ENCODE results near the gene SLF1. TPM values are rescaled to one million over a fixed set of nuclear protein-coding genes. Genes with fewer than 3 reads are reported as not detected.
A peak's percentile ranks its signal among the peaks of the same experiment; 100 is the strongest.

SLF1 gene
- total and polyA plus RNA-seq, 9 of the 15 experiments (the other 6 are each of a cell fraction or from before 2014, with no cell fraction given): 9.8 to 31.1 (median 16.3) TPM

DNA sequence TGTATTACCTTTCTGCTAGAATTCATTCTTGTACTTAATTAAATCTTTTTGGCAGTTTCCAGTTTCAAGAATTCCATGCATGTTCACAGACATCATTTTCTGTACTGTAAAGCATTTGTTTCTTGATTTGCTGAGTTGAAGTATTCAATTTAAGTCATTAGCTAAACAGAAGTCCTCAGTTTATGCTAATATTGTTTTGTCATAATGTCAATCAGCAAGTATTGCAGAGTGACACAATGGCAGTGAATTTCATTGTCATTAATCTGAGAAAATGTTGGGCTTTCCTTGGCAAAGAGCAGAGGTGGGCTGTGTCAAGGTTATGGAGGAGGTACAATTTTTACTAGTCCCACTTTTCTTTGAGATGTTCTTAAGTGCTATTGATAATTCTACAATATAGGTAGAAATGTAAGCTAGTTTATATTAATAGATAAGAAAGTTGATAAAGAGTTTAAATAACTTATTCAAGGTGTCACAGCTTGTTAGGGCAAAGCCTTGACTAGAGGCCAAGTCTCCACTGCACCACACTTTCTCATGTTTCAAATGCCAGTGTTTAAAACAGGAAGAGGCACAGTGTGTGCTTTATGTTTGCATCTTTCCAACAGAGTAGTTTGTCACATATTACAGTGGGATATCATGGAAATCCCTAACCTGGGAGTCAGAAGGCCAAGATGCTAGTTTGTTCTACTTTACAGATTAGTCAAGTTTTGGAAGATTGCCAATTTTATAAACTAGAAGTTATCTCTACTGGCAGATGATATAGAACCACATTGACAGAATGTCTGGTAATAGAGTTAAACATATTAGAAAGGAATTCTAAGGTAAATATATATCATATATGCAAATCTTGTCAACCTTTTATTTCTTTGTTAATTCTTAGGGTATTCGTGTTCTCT is 56.3 kb downstream of the SLF1 start:
- no peak for DNase-seq (ENCODE audit: extremely low read depth in 1 of 4, low spot score in 3 of 4)
- Histone ChIP-seq H3K9me3 (replicated peaks; ENCODE audit: control insufficient read depth, insufficient read depth, low read depth, low read length) (no peaks in the 10 kb centered on the region), H3K36me3 (ENCODE audit: control insufficient read depth, insufficient read depth, low read length) (peaks cover 19% of the 10 kb centered on the region; the same call in 2 of the 3 replicates), H3K4me3 (no peak overlapping the region), H3K27ac (ENCODE audit: extremely low read depth, low read depth, low read length) (no peak overlapping the region), H2AFZ (ENCODE audit: low read depth, low read length) (no peak overlapping the region), H4K20me1 (replicated peaks; ENCODE audit: control insufficient read depth, insufficient read depth, low read length) (no peaks in the 10 kb centered on the region), H3K4me2 (ENCODE audit: insufficient read depth, low read length) (no peak overlapping the region), H3K27me3 (ENCODE audit: control insufficient read depth in 2 of 2, insufficient read depth in 2 of 2, low read length in 2 of 2) (no peaks in the 10 kb centered on the region), H3K79me2 (ENCODE audit: control insufficient read depth, insufficient read depth, low read length) (no peaks in the 10 kb centered on the region), H3K4me1 (replicated peaks in 1 of 2; ENCODE audit: control insufficient read depth in 2 of 2, insufficient read depth in 2 of 2, low read length in 2 of 2) (no peaks in the 10 kb centered on the region), H3K9me1 (ENCODE audit: control insufficient read depth, insufficient read depth, low read length) (no peaks in the 10 kb centered on the region), H3K9ac (ENCODE audit: insufficient read depth in 1 of 2, low read depth in 2 of 2, low read length in 2 of 2) (no peak overlapping the region)
- TF ChIP-seq FOSL1 (tag; conservative IDR thresholded peaks at IDR 0.05) (peak; percentile 25; the same call in 1 of the 2 replicates), NFIX (CRISPR knock-in tag; IDR thresholded peaks at IDR 0.05; ENCODE audit: low read depth) (peak; percentile 67), FOXM1 (IDR thresholded peaks at IDR 0.05; ENCODE audit: low read depth) (no peak), FOXM1 (CRISPR knock-in tag; IDR thresholded peaks at IDR 0.05; ENCODE audit: low read depth) (no peak), CBFA2T2 (conservative IDR thresholded peaks at IDR 0.05) (peak; percentile 19; the same call in 1 of the 2 replicates), CBFA2T3 (IDR thresholded peaks at IDR 0.05) (peak; percentile 25), NFIC (IDR thresholded peaks at IDR 0.05) (peak; percentile 90)
- ChIA-PET CTCF (ENCODE audit: low intra/inter-chr PET ratio) (no interaction called here), POLR2A (no interaction called here)
- FAIRE-seq: no peak
- intact Hi-C loops (cut with micrococcal nuclease): no loop called here
- in situ Hi-C loops (cut with MboI): no loop called here
- no peak for ATAC-seq
- 78% methylated on average over 1 of the region's 1 CpG for WGBS (ENCODE audit: insufficient coverage, low coverage, missing lambda C conversion rate)
- no TSS peak for BruUV-seq (replicated peaks)

Measured in K562 (cell line).